CD4-positive, alpha-beta T cell treated with Interleukin-21 for 1 hour (primary cell): ENCODE measurements around the gene RMRP.
"Not testable (repeated sequence)": the region's sequence is repeated elsewhere in the genome, so short reads cannot be mapped to it uniquely, and the experiment has no call there.

ENCODE experiments used
- DNase-seq: peaks from one replicate; pipeline ENCODE4 v3.0.0-alpha.2; 2020

RMRP gene

GRCh38 chr9:35664531-35665470, 7.0 kb upstream of the RMRP start, which contains the start of gene ARHGEF39:
TSS of gene ARHGEF39 (minus strand) at chr9:35665195. CDS start at chr9:35665169, 26 bp downstream.
- DNase-seq, result peak; percentile 71

GRCh38 chr9:35662437-35662836, 4.6 kb upstream of the RMRP start:
- no peak for DNase-seq

GRCh38 chr9:35661756-35662350, 4.0 kb upstream of the RMRP start:
- DNase-seq, result peak; percentile 70

DNA sequence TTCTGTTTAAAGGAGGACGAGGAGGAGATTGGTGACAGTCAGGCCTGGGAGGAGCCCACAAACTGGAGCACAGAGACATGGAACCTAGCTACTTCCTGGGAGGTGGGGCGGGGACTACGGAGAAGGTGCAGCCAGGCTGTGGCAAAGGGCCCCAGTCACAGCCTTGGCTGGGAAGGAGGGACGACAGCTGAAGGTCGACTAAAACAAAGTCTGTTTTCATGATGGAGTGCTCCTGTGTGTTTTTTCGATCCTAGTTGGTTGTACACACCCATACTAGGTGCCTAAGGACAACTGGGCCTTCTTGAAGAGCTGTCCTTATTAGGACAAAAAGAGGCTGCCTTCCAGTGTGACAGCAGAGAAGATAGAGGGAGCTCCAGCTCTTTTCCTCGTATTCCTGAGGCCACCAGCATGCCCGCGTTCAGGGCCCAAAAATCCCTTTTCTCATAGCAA, 3.2 kb upstream of the RMRP start:
- DNase-seq, result no peak

DNA sequence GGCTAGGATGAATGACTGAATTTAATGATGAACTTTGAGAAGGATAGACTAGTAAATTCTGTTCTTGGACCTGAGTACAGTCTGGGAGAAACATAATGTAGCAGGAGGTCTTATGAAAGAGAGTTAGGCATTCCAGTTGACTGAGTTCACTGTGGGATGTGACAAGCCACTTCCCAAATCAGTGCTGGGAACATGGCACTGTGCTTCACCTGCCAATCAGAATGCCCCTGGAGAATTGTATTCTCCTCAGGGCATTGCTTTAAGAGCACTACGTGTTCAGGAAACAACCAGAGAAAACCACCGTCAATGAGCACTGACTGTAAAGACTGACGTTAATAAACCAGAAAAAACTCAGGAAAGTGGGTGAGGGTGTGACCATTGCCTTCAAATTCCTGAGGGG, 1.5 kb upstream of the RMRP start:
- DNase-seq, result peak; percentile 28

DNA sequence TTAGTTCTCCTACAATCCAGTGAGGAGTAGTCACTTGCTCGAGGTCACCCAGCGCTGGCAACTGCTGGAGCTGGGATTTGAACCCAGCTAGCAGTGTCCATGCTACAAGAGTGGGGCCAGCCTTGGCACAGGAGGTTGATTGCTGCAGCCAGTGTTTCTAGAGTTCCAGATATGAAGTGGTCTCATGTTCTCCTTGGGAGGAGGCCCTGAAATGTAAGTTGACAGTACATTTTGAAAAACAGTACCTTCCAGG, 1.1 kb upstream of the RMRP start:
- no peak for DNase-seq

DNA sequence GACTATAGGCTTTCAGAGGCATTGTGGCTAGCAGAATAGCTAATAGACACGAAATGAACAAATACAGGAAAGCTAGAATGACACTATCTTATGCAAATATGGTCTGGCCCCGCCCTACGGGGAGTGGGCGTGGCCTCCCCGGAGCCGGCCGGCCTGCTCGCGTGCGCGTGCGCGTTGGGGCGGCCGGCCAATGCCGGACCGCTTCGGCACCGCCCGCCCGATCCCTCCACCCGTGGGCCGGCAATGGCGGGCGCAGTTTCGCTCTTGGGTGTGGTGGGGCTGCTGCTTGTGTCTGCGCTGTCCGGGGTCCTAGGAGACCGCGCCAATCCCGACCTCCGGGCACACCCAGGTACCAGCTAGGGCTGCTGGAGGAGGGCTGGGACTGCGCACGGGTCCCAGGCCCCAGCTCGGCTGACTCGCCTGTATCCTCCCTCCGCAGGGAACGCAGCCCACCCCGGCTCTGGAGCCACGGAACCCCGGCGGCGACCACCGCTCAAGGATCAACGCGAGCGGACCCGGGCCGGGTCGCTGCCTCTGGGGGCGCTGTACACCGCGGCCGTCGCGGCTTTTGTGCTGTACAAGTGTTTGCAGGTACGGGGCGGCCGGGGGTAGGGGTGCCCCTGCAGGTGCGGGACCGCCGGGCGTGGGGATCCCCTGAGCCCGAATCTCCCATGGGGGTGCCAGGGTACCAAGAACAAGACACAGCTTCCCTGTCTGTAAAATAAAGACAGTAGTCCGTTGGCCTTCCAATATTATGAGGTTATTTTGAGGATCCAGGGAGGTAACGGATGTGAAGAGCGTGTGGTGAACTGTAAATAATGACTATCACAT, 533 bp upstream of the RMRP start, which contains the start of gene CCDC107:
Gene CCDC107, plus strand, starts transcription at position 156 of the 831 bp plus-strand sequence. Its CDS starts 88 bp downstream, at position 244.
- peak; percentile 84 for DNase-seq

- DNase-seq, result no peak
Observed at GRCh38 chr9:35656831-35657545, 831 bp downstream of the RMRP start.

DNA sequence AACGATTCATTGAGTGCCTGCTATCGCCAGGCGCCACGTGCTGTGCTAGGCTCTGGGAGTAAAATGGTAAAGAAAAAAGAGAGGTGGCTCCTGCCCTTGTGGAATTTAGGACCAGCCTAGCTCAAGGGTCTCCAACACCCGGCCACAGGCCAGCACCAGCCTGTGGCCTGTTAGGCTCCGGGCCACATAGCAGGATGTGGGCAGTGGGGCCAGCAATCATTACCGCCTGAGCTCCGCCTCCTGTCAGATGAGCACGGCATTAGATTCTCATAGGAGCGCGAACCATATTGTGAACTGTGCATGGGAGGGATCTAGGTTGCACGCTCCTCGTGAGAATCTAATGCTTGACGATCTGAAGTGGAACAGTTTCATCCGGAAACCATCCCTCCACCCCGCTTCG, 1.5 kb downstream of the RMRP start:
- peak; percentile 26 for DNase-seq

DNA sequence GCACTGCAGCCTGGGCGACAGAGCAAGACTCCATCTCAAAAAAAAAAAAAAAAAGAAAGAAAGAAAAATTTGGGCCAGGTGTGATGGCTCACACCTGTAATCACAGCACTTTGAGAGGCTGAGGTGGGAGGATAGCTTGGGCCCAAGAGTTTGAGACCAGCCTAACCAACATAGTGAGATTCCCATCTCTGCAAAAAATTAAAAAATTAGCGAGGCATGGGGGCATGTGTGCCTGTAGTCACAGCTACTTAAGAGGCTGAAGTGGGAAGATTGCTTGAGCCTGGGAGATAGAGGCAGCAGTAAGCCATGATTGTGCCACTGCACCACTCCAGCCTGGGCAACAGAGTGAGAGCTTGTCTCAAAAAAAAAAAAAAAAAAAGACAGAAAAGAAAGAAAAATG, 4.2 kb downstream of the RMRP start:
- no peak for DNase-seq

- no peak for DNase-seq
Observed at GRCh38 chr9:35652829-35653209, 5.0 kb downstream of the RMRP start.

DNA sequence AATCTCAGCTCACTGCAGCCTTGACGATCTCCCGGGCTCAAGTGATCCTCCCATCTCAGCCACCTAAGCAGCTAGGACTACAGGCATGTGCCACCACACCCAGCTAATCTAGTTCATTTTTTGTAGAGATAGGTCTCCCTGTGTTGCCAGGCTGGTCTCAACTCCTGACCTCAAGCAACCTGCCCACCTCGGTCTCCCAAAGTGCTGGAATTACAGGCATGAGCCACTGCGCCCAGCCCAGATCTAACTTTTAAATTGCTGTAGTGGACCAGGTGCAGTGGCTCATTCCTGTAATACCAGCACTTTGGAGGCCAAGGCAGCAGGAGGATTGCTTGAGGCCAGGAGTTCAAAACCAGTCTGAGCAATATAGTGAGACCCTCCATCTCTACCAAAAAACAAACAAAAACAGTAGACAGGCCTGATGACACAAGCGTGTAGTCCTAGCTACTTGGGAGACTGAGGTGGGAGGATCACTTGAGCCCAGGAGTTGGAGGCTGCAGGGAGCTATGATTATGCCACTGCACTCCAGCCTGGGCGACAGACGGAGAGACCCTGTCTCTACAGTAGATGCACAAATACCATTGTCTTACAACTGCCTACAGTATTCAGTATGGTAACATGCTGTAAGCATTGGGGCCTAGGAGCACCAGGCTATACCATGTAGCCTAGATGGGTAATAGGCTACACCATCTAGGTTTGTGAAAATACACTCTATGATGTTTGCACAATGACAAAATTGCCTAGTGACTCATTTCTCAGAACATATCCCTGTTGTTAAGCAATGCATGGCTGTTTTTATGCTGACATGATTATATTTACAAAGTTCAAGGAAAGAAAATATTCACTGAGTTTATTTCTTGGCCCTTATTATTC, 5.6 kb downstream of the RMRP start:
- no peak for DNase-seq

DNA sequence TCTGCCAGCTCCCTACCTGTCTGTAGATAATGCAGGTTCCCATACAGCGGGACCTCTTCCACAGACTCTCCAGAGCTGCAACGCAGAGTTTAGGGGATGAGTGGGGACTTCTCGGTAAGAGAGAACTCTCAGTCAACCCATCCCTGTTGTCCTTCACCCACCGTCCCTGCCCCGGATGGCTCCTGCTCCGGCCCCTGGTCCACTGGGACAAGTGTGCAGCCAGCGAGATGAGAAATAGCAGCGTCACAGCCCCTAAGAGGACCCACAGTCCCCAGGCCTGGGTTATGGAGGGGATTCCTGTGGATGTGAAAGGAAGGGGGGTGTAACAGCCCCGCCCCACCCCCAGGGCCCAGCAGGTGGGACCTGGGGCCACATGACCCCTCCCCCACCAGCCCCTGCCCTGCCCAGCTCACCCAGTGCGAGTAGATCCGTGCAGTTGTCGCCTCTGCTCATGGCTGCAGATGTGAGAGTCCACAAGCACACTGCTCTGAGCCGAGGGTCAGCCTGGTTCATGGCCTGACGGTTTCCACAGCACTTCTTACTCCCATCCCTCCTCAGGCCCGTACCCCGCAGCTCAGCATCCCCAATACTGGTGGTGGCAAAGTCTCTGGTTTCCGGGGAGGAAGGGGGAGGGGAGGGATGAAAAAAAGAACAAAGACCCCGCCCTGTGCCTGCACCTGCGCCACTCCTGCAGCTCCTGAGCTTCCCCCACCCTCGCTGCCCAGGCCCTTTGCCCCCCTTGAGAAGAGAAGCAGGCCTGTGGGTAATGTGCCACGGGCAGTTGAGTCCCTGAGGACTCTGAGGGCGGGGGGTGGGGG, 7.3 kb downstream of the RMRP start, which contains the start of gene SIT1:
Gene SIT1, minus strand, starts transcription at position 591 of the 818 bp plus-strand sequence. Its CDS starts 78 bp downstream, at position 513.
- DNase-seq, result peak; percentile 52

- peak; percentile 50 for DNase-seq
Observed at GRCh38 chr9:35649431-35650340, 8.1 kb downstream of the RMRP start.

DNA sequence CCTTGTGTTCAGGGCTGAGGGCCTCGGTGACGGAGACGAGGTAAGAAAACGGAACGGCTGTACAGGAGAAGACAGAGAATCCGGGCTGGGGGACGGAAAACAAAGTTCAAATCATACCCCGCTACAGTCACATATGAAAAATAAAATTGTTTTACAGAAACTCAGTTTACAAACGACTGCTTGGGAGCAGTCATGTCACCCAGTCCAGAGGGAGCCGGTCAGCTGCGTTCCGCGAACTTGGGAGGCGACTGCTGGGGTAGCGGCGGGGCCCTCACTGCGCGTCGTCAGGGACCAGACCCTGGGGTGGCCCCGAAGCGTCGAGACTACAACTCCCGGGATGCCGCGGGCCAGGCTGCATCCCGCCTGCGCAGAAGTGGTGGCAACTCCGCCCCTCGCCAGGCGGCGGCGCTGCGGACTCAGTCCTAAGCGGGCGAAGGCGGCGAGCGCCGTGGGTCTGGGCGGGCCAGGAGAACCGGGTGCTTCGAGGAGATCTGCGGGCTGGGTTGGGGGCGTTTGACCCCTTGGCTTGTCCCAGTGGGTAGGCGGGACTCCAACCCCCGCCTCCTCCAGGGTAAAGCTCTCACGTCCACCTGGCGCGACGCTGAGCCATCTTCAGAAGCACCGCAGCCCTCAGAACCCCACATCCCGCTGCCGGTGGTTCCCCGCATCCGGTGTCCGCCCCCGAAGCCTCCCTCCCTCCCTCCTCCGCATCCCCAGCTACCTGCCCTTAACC, 11.1 kb downstream of the RMRP start:
- peak; percentile 91 for DNase-seq

- peak; percentile 18 for DNase-seq
Observed at GRCh38 chr9:35646153-35646532, 11.7 kb downstream of the RMRP start.

DNA sequence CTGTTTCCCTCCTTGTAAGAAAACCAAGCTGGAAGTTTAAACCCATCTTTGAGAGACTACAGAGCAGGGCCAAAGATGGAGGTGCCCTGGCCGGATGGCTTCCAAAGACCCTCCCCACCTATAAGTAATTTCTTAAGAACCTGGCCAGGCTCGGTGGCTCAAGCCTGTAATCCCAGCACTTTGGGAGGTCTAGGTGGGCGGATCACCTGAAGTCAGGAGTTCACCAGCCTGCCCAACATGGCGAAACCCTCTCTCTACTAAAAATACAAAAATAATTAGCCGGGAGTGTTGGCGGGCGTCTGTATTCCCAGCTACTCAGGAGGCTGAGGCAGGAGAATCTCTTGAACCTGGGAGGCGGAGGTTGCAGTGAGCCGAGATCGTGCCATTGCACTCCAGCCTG, 12.1 kb downstream of the RMRP start:
- not testable (repeated sequence) for DNase-seq

DNA sequence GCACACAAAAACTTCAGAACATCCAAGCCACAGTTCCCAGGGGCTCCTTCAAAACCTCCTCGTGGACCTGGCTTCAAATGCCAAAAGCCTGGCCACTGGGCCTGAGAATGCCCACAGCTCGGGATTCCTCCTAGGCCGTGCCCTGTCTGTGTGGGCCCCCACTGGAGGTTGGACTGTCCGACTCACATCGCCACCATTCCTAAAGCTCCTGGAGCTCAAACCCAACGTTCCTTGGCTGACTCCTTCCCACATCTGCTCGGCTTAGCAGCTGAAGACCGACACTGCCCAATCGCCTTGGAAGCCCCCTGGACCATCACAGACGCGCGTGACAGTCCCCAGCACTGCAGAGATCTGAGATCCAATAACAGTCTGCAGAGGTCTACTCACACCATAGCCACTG, 14.8 kb downstream of the RMRP start:
- DNase-seq, result no peak

DNA sequence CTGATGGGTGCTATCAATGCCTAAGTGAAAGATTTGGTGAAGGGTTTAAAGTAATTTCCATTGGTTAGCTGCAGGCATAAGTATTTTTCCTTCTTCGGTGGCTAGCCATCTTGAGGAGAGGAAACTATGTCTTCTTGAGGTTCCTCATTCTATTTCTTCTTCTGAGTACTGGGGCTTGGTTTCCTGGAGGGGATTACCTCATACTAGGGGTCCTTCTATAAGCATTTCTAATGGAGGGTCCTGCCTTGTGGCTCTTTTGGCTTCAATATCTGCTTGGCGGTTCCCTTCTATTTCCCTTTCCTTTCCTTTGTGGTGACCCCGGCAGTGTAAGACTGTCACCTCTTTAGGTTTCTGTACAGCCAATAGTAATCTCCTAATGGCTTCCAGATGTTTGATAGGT, 16.3 kb downstream of the RMRP start:
- not testable (repeated sequence) for DNase-seq
